H1 (cell line): Measurements from ENCODE around the gene ETV2. TPM values are rescaled to one million over a fixed set of nuclear protein-coding genes. Genes with fewer than 3 reads are reported as not detected.

Experiments used
- ATF2 ChIP-seq: IDR thresholded peaks from 2 replicates; pipeline ENCODE4 v1.6.1; 2012; ENCODE audit warnings: low read length, inconsistent platforms
- BACH1 ChIP-seq: IDR thresholded peaks from 2 replicates; pipeline ENCODE4 v1.6.1; 2012; ENCODE audit warnings: low read length, improper control_type of control experiment
- EP300 ChIP-seq, 2 experiments: IDR thresholded peaks; 1 replicate in 1 of 2; 2 replicates in 1 of 2; pipeline ENCODE4 v1.6.1; 2011 to 2012; ENCODE audit warnings: low read depth in 2 of 2, low read length in 2 of 2, mild to moderate bottlenecking in 2 of 2, borderline replicate concordance in 1 of 2, inconsistent platforms in 1 of 2, moderate library complexity in 1 of 2
- JUND ChIP-seq: IDR thresholded peaks from 2 replicates; pipeline ENCODE4 v1.6.1; 2011; ENCODE audit warnings: mild to moderate bottlenecking, improper control_type of control experiment, low read length
- NANOG ChIP-seq: IDR thresholded peaks from 2 replicates; pipeline ENCODE4 v1.6.1; 2011; ENCODE audit warnings: low read length, low read depth, mild to moderate bottlenecking, inconsistent platforms; ENCODE audit not compliant: insufficient read depth, poor library complexity, severe bottlenecking
- POU5F1 ChIP-seq: IDR thresholded peaks from 2 replicates; pipeline ENCODE4 v1.6.1; 2011; ENCODE audit warnings: low read depth, mild to moderate bottlenecking, low read length, moderate library complexity
- RAD21 ChIP-seq, 2 experiments: IDR thresholded peaks in 1 of 2; conservative IDR thresholded peaks in 1 of 2; 2 replicates each; pipeline ENCODE4 v1.6.1; 2011; ENCODE audit warnings: low read depth in 2 of 2, low read length in 2 of 2, improper control_type of control experiment in 1 of 2, inconsistent platforms in 1 of 2, mild to moderate bottlenecking in 1 of 2, moderate library complexity in 1 of 2
- RFX5 ChIP-seq: IDR thresholded peaks from 2 replicates; pipeline ENCODE4 v1.6.1; 2011; ENCODE audit warnings: low read depth, low read length, improper control_type of control experiment, borderline replicate concordance
- RNF2 ChIP-seq: fragments of 200-900, 300-1000 bp; sonication (generic); IDR thresholded peaks from 2 replicates; pipeline ENCODE4 v1.7.1; 2016; ENCODE audit warnings: borderline replicate concordance, low read depth, mild to moderate bottlenecking, antibody characterized with exemption, low read length; ENCODE audit not compliant: poor library complexity, severe bottlenecking; ENCODE audit errors: missing control alignments
- RXRA ChIP-seq: IDR thresholded peaks from 2 replicates; pipeline ENCODE4 v1.6.1; 2011; ENCODE audit warnings: low read depth, mild to moderate bottlenecking, low read length, moderate library complexity; ENCODE audit not compliant: insufficient read depth
- SAP30 ChIP-seq: fragments of 300-600 bp; sonication (generic); IDR thresholded peaks from 2 replicates; pipeline ENCODE4 v1.7.1; 2012; ENCODE audit warnings: low read length, moderate library complexity, mild to moderate bottlenecking, inconsistent platforms; ENCODE audit not compliant: insufficient read depth, insufficient replicate concordance
- SIN3A ChIP-seq, 2 experiments: IDR thresholded peaks in 1 of 2; conservative IDR thresholded peaks in 1 of 2; 2 replicates each; pipeline ENCODE4 v1.6.1; 2011 to 2012; ENCODE audit warnings: low read length in 2 of 2, improper control_type of control experiment in 1 of 2, low read depth in 1 of 2, mild to moderate bottlenecking in 1 of 2
- SIX5 ChIP-seq: IDR thresholded peaks from 2 replicates; pipeline ENCODE4 v1.6.1; 2011; ENCODE audit warnings: mild to moderate bottlenecking, low read depth, low read length
- SP4 ChIP-seq: IDR thresholded peaks from 2 replicates; pipeline ENCODE4 v1.6.1; 2012; ENCODE audit warnings: low read length, inconsistent platforms
- TBP ChIP-seq: IDR thresholded peaks from 2 replicates; pipeline ENCODE4 v1.6.1; 2011; ENCODE audit warnings: low read depth, low read length, improper control_type of control experiment
- polyA plus RNA-seq, 7 experiments: library from polyadenylated mRNA; depleted of rRNA in 3 of 7; stranded (reverse) in 5 of 7; unstranded in 2 of 7; fragments of >200 nt in 5 of 7; fragments of 200-250 nt in 2 of 7; gene quantifications; 1 replicate in 5 of 7; 2 replicates in 1 of 7; 4 replicates in 1 of 7; pipeline versions ENCODE4 v1.2.1 to v1.2.3, GENCODE V29; 2011 to 2013; ENCODE audit warnings: missing spikeins in 2 of 7, mixed read lengths in 2 of 7
- total RNA-seq: library from RNA; stranded (reverse); fragmentation: NEBNext Ultra II Directional; extraction: Animal tissue kit (Norgen Biotek cat#: 25700); gene quantifications from 2 replicates; pipeline ENCODE4 v1.2.1, GENCODE V29; 2021
- TF ChIP-seq, protein P1 (sequence below), 3 experiments: IDR thresholded peaks; 1 replicate in 2 of 3; 2 replicates in 1 of 3; pipeline versions ENCODE4 v1.5.1 to v1.6.1; 2011; ENCODE audit warnings: low read length in 3 of 3, mild to moderate bottlenecking in 3 of 3, inconsistent platforms in 2 of 3, low read depth in 1 of 3, moderate library complexity in 1 of 3; ENCODE audit not compliant: insufficient read depth in 1 of 3; ENCODE audit errors: control extremely low read depth in 1 of 3
- TF ChIP-seq, protein P2 (sequence below): IDR thresholded peaks from 2 replicates; pipeline ENCODE4 v1.6.1; 2012; ENCODE audit warnings: inconsistent platforms

The ETV2 gene
- total and polyA plus RNA-seq, 2 of the 8 experiments (the other 6 are each of a cell fraction or from before 2014, with no cell fraction given), result 0.88 to 1.3 TPM

DNA sequence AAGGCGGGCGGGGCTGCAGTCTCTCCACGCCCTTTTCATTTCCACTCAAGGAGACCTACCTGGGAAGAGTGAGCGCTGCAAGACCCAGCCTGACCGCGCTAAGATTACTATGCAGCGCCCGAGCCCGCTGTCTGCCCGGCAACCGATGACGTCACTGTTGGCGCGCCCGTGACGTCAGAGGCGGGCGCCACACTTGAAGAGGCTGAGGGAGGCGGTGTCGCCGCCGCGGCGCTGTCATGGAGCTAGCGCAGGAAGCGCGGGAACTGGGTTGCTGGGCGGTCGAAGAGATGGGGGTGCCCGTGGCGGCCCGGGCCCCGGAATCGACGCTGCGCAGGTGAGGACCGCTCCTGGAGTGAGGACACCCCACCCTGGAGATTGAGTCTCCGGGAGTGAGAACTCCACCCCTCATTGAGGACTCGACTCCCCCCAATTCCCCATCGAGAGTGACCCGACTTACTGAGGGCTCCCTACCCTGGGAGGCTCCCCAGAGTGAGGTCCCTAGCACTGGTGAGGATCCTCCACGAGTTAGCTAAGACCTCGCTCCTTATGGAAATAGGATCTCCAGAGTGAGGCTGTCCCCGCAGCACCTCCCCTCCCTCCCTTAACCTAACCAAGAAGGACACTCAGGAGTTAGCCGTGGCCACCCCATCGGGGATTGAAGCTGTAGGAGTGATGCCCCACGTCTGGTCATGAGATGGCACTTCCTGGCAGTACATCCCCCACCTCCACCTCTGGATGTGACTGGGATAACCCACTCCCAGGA, 28.8 kb upstream of the ETV2 start, which contains the start of gene HAUS5 (continued):
- TF ChIP-seq, protein P1, sequence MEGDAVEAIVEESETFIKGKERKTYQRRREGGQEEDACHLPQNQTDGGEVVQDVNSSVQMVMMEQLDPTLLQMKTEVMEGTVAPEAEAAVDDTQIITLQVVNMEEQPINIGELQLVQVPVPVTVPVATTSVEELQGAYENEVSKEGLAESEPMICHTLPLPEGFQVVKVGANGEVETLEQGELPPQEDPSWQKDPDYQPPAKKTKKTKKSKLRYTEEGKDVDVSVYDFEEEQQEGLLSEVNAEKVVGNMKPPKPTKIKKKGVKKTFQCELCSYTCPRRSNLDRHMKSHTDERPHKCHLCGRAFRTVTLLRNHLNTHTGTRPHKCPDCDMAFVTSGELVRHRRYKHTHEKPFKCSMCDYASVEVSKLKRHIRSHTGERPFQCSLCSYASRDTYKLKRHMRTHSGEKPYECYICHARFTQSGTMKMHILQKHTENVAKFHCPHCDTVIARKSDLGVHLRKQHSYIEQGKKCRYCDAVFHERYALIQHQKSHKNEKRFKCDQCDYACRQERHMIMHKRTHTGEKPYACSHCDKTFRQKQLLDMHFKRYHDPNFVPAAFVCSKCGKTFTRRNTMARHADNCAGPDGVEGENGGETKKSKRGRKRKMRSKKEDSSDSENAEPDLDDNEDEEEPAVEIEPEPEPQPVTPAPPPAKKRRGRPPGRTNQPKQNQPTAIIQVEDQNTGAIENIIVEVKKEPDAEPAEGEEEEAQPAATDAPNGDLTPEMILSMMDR (IDR thresholded peaks at IDR 0.05; ENCODE audit: control extremely low read depth in 1 of 3, insufficient read depth in 1 of 3, low read depth in 1 of 3, low read length in 3 of 3), result no peak
- peak; percentile 69 for TF ChIP-seq TBP
- no peak for TF ChIP-seq NANOG
- peak; percentile 100 for TF ChIP-seq JUND
- peak; percentile 88 for TF ChIP-seq ATF2
- peak; percentile 31 for TF ChIP-seq SAP30
- peak in 1 of 2 experiments; percentile 12; a peak in 1 of 4 replicates for TF ChIP-seq RAD21 (IDR thresholded peaks at IDR 0.05 in 1 of 2, conservative IDR thresholded peaks at IDR 0.05 in 1 of 2; ENCODE audit: low read depth in 2 of 2, low read length in 2 of 2)
- TF ChIP-seq RFX5, result peak; percentile 100
- no peak for TF ChIP-seq RXRA
- peak; percentile 26; the same call in 1 of the 2 replicates for TF ChIP-seq BACH1
- TF ChIP-seq, protein P2, sequence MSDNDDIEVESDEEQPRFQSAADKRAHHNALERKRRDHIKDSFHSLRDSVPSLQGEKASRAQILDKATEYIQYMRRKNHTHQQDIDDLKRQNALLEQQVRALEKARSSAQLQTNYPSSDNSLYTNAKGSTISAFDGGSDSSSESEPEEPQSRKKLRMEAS, result peak; percentile 86
- TF ChIP-seq SP4, result no peak
- TF ChIP-seq POU5F1, result no peak
- peak; percentile 65 to 96; a peak in 2 of 4 replicates for TF ChIP-seq SIN3A (conservative IDR thresholded peaks at IDR 0.05 in 1 of 2, IDR thresholded peaks at IDR 0.05 in 1 of 2; ENCODE audit: low read depth in 1 of 2, low read length in 2 of 2)
- TF ChIP-seq EP300 (IDR thresholded peaks at IDR 0.05; ENCODE audit: borderline replicate concordance in 1 of 2, low read depth in 2 of 2, low read length in 2 of 2), result no peak
- no peak for TF ChIP-seq SIX5
- no peak for TF ChIP-seq RNF2
